Suppressor macrophage treated with lipopolysaccharide for 4 hours (primary cell): ENCODE measurements around the gene HSPG2.
"Not testable (repeated sequence)": the region's sequence is repeated elsewhere in the genome, so short reads cannot be mapped to it uniquely, and the experiment has no call there.

Source experiments
- DNase-seq: peaks from one replicate; pipeline ENCODE4 v3.0.0-alpha.2; 2020

The HSPG2 gene

DNA sequence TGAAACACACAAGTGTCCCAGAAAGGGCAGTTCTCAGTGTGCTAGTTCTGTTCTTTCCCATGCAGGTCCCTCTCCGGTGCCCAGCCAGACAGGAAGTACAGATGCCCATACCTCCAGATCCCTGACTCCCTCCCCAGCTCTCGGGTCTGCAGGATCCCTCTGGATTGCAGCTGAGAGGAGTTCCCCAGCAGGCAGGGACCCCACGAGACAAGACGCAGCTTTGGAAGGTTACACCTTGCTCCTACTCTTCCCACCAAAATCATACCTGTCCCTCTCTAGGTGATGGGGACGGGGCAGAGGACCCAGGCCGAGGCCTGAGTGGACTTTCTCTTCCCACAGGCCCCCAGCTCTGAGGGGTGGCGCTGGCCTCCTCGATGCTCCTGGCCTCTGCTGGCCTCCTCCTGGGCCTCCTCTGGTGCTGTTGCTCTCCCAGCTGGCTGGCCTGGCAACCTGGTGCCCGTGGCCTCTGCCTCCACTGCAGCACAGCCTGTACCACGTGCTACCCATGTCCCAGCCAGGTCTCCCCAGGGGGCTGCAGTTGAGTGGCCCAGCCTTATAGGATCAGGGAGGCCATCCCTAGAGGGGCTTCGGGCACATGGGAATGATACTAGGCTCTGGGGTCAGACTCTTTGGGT lies 115.6 kb downstream of the HSPG2 start:
- DNase-seq, result no peak

DNA sequence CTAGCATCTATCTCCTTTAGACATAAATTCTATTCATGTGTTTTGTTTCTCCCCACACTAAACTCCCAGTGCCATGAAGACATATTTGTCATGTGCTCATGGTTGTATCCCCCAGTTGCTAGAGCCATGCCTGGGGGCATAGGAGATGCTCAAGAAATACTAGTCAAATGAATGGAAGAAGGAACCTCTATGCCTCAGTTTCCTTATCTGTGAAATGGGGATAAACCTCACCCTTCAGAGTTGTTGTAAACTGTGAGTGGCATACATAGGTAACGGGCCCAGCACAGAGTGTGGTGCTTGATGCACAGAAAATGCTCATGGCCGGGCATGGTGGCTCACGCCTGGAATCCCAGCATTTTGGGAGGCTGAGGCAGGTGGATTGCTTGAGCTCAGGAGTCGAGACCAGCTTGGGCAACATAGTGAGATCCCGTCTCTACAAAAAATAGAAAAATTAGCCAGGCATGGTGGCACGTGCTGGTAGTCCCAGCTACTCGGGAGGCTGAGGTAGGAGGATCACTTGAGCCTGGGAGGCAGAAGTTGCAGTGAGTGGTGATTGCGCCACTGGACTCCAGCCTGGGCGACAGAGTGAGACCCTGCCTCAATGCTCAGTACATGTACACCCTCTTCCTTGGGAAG lies 116.4 kb downstream of the HSPG2 start:
- DNase-seq, result no peak

DNA sequence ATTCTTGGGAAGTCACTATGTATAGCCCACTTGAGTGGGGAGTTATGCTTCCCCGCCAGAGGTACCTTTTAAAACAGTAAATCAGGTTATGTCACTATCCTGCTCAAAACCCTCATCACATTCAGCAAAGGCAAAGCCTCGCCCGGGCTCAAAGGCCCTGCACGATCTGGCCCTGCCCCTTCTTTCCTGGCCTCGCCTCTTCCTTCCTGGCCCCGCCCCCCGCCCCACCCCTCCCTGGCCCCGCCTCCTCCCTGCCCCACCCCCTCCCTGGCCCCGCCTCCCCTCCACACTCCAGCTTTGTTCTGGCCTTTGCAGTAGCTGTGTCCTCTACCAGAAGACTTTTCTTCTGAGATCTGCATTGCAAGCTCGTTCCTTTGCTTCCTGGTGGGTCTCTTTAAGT lies 118.5 kb downstream of the HSPG2 start:
- DNase-seq, result peak; percentile 67

DNA sequence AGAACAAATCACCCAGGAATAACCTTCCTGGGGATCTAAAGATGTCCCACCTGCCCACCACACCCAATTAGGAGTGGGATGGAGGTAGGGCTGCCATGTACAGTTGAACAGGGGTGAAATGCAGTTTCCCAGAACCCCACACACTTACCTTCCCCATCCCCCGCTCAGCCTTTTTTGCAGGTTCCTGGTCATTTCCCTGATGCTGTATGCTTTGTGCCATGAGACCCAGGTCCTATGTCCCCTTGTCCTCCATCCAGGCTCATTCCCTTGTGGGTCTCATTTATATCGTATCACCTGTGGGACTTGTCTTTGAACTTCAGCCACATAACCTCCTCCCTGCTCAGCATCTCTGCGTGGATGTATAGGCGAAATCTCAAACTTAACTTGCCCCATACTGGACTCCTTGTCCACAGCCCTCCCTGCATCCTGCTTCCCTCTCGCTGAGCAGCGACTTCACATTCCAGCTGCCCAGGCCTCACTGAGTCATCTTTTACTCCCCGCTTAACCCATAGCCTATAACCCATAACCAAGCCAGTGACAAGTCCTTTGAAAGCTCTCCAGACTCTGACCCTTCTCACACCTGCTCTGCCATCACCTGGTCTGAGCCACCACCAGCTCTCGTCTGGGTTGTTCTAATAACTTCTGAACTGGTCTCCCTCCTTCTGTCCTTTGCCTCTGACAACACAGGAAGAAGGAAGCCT lies 120.4 kb downstream of the HSPG2 start:
- no peak for DNase-seq

DNA sequence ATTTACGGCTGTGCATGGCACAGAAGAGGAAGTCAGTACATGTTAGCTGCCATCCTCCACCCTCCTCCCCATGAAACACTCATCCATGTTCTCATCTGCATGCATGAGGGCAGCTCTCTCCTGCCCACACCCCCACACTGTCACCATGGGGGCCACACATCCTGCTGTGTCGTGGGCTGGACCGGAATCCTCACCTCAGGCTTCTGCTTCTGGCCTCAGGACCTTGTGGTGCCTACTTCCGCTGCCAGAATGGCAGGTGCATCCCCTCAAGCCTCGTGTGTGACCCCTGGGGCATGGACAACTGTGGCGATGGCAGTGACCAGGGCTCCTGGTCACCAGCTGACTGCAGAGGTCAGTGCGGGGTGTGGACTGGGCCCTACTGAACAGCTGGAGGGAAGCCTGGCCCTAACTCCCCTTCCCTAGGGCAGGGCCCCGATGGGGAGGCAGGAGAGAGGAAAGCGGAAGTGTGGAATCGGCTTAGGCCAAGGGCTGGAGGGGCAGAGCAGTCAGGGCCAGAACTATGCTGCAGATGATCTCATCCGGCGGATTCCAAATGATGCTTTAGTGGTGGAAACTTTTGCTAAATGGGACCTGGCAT lies 121.3 kb downstream of the HSPG2 start:
- DNase-seq, result peak; percentile 70

DNA sequence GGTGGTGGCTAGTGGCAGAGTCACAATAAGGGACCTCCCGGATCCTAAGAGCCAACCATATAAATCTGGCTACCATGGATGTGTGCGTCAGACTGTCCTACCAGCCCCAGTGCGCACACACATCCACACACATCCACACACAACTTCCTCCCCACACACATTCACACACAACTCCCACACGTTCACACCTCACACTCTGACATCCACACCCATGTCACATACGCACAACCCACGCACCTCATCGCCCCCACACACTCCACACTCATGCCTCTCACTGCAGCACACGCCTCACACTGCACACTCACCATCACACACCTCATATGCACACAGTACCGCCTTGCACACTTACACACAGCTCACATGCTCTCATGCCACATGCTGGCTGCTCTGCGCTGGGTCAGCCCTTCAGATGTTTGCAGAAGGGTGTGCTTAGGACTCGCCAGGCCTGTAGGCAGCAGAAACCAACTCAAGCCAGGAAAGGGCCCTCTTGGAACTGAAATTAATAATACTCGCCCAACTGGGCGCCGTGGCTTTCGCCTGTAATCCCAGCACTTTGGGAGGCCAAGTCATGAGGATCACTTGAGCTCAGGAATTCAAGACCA lies 122.0 kb downstream of the HSPG2 start:
- no peak for DNase-seq

DNA sequence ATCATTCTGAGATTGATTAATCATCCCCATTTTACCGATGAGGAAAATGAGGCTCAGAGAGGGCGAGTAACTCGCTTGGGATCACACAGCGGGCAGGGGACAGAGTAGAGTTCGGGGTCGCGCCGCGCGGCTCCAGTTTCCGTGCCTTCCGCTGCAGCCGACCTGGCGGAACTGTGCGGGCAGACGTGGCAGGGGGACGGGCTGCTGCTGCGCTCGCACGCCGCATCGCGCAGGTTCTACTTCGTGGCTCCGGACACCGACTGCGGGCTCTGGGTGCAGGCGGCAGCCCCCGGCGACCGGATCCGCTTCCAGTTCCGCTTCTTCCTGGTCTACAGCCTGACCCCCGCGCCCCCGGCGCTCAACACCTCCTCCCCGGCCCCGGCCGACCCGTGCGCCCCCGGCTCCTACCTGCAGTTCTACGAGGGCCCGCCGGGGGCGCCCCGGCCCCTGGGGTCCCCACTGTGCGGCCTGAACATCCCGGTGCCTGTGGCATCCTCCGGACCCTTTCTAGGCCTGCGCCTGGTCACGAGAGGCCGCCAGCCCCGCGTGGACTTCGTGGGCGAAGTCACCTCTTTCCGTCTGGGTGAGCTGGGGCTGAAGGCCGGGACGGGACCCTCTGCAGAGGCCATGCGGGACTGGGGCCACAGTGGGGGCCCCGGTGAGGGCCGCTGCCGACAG lies 122.7 kb downstream of the HSPG2 start:
- DNase-seq, result peak; percentile 12

DNA sequence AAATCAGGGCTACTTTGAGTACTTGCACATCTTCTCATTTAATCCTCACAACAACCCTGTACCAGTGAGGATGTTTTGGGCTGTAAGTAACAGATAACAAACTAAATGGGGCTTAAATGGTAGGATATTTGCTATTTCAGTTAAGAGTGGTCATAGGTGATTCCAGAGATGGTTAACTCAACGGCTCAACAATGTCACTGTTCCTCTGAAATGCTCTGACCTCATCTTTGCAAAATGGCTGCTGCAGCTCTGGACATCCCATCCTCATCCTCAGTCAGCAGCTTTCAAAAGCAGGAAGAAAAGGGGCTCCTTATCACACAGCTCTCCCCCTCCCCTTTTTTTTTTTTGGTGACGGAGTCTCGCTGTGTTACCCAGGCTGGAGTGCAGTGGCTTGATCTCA lies 123.6 kb downstream of the HSPG2 start:
- DNase-seq, result no peak

DNA sequence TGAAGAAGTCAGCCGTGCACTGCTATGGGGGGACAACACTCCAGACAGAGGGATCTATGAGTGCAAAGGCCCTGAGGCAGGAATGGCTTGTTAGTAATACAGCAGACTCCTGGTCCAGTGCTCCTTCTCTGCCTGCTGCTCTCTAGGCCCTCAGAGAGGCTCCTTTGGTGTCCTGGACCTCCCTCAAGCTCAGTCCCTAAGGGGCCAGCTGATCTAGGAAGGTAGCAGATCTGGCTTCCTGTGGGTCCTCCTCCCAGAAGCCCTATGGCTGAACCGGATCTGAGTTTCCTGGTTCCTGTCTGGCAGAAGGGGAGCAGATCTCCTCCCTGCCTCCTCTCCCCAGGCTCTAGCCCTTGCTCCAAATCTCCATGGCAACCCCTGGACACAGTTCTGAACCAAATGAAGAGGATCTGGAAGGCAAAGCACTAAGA lies 125.2 kb downstream of the HSPG2 start, which contains the start of gene LDLRAD2:
TSS of gene LDLRAD2 (plus strand) at position 391 of the 431 bp plus-strand sequence. CDS start 187 bp downstream, outside the sequence.
- no peak for DNase-seq

DNA sequence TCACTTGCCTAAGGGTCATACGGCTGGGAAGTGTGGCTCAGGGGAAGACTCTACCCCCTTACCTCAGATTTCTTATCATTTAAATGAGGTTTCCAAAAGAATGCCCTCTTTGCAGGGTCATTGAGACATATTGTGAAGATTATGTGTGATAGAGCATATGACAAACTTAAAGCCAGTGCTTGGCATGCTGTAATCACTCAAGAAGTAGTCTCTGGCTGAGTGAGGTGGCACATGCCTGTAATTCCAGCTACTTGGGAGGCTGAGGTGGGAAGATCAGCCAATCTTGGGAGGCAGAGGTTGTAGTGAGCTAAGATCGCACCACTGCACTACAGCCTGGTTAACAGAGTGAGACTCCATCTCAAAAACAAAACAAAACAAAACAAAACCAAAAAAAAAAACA lies 132.6 kb downstream of the HSPG2 start:
- DNase-seq, result no peak

DNA sequence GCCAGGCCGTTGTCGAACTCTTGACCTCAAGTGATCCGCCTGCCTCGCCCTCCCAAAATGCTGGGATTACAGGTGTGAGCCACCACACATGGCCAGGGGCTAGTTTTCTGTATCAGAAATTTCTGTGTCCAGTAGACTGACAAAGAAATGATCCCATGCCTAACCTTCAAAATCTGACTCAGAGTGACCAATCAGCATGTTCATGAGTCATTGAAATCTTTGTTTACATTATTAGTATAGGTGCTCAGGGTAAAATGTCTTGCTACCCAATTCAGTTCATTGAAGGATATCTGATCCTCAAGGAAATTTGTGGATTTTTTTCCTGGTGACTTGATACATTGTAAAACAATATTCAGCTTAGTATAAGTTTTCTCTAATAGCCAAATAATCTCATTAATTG lies 136.0 kb downstream of the HSPG2 start:
- DNase-seq, result no peak

DNA sequence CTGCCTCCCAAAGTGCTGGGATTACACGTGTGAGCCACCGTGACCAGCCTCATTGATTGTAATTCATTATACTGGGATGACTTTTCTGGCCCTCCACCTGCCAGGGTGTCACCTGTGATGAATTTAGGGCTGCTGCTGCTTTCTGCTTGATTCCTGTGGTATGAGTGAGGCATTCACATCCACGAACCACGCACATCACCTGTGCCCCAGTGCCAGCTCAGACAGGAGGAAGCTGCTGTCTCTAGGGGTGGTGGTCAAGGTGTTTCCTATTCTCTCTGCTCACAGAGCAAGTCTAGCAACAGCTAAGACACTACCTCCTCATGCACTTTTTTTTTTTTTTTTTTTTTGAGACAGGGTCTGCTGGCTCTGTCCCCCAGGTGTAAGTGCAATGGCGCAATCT lies 137.4 kb downstream of the HSPG2 start:
- DNase-seq, result no peak

DNA sequence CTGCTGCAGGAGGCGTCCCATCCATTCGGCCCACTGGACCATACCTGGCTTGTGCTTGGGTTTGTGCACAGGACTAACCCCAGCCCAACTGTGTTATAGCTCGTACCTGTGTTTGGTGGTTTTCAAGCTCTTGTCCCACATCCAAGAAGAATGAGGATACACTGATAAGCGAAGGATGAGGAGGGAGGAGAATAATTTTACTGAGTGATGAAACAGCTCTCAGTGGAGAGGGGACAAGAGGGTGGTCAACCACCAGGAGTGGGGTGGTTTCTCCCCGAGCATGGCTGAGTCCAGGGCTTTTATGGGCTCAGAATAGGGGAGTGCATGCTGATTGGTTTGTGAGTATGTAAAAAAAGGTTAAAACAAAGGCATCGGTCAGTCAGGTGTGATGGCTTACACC lies 142.0 kb downstream of the HSPG2 start:
- no peak for DNase-seq

DNA sequence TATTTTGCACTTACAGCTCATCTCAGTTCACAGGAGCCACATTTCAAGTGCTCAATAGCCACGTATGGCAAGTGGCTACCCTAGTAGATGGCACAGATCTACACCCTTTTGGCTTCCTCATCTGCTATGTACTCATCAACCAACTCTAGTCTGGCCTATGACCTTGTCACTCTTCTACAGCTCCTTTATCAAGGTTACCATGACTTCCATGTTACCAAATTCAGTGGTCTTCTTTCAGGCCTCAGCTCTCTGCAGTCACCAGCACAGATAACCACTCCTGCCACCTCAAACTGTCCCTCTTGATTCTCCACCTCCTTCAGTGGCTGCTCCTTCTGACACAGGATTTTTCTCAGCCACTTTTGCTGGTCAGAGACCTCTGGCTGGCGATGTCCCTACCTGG lies 142.5 kb downstream of the HSPG2 start:
- DNase-seq, result no peak

DNA sequence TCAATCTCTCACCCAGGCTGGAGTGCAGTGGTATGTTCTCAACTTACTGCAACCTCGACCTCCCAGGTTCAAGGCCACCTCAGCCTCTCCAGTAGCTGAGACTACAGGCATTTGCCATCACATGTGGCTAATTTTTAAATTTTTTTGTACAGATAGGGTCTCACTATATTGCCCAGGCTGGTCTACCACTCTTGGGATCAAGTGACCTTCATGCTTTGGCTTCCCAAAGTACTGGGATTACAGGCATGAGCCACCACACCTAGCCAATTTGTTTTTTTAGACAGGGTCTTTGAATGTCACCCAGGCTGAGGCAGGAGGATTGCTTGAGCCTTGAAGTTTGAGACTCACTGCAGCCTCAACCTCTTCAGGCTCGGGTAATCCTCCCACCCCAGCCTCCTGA lies 144.0 kb downstream of the HSPG2 start:
- no peak for DNase-seq

DNA sequence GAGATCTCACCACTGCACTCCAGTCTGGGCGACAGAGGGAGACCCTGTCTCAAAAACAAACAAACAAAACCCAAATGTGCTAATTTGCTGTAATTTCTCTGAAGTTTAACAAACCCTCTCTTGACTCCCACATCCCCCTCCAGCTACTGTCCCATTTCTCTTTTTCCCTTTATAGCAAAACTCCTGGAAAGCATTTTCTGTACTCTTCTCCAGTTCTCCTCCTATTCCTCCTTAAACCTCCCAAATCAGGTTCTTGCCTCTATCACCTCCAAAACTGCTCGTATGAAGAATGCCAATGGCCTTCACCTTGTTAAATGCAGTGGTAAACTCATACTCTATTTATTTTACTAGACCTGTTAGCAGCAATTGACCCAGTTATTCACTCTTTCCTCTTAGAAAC lies 150.5 kb downstream of the HSPG2 start:
- no peak for DNase-seq

DNA sequence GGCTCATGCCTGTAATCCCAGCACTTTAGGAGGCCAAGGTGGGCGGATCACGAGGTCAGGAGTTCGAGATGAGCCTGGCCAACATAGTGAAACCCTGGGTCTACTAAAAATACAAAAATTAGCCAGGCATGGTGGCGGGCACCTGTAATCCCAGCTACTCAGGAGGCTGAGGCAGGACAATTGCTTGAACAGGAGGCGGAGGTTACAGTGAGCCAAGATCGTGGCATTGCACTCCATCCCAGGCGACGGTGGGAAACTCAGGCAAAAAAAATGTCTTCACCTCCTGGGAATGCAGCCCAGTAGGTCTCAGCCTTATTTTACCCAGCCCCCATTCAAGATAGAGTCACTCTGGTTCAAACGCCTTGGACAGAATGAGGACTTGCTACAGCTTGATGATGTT lies 151.3 kb downstream of the HSPG2 start:
- not testable (repeated sequence) for DNase-seq

DNA sequence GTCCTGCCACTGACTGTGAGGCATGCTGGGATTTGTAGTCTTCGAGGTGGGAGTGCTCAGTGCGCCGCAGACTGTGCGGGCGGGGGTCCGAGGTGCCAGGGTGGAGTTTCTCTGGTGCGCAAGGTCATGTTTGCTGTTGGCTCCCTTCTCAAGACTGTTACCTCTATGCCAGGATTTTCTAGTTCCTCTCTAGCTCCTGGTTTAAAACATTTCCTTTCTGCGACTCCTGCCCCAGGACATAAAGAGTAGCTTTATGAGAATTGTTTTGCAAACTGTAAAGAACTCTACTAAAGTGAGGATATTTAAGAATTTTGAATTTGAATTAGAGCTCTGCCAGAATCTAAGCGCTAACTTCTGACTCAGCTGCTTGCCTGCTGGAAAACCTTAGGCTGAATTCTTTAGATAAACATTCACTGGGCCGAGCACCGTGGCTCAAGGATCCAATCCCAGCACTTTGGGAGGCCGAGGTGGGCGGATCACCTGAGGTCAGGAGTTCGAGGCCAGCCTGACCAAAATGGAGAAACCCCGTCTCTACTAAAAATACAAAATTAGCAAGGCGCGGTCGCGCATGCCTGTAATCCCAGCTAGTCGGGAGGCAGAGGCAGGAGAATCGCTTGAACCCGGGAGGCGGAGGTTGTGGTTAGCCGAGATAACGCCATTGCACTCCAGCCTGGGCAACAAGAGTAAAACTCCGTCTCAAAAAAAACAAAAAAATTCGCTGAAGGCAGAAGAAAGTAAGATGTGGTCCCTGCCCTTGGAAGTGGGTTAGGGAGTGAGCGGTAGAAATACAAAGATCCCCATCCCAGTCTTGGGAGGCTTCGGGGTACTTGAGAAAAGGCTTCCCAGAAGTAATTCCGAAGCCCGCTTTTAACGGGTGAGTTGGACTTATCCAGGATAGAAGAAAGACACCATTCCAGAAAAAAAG lies 153.2 kb downstream of the HSPG2 start:
- DNase-seq, result no peak

DNA sequence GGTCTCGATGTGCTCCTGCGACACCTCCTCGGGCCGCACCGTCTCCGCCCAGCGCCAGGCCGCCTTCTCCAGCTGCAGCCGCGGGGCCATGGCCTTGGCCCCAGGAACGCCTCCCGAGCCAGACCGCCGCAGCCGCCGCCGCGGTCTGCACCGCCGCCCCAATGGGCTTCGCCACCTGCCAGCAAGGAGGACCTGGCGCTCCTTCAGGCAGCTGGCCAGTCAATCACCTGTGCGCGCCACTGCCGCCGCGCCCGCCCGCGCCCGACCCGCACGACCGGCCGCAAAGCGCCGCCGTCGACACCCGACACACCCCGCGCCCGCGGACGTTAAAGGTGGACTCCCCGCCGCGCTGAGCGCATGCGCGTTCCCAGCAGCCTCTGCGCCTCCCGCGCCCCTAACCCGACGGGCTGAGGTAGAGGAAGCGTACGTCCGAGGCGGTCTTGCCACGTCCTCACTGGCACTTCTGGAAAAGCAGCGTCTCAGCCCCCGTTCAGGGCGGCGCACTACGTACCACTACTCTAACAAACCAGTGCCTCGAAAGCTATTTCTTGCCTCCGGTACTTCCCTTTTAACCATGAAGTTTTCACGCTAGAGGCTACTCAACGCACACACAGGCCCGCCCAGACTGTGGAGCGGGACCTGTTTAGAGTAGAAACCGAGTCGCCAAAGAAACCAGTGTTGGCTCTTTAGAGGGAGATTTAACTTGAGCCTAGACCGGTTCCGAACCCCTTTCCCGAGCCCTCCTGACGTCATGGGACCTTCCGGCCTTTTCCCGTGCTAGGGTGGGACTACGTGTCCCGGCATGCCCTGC lies 154.0 kb downstream of the HSPG2 start, which contains the start of gene USP48:
TSS of gene USP48 (minus strand) at position 282 of the 811 bp plus-strand sequence. CDS start at position 90, 192 bp downstream.
- peak; percentile 99 for DNase-seq

DNA sequence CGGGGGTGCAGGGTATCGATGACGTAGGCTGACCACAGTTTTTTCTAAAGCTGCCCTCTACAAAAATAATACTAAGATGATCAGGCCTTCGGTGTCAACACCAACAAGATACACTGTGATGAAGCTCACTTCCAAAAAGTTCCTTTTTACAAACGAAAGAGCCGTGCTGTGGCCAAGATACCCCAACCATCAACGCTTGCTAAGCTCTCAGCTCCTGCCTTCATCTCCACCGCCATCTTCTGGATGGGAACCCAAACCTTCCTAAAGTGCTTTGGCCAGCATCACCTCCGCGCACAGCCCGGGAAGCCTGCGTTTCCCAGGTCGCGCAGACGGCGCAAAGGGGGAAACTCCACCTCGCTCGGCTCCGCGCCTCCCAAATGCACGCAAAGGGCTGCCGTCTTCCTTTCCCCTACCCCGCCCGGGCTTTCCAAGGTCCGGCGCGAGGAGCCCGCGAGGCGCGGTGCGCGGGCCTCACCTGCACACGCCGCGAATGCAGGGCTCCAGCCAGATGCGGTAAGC lies 154.7 kb downstream of the HSPG2 start:
- peak; percentile 52 for DNase-seq
